ENCODE measurements around the gene DUXA.
"Not testable (repeated sequence)": the region's sequence is repeated elsewhere in the genome, so short reads cannot be mapped to it uniquely, and the experiment has no call there.

Gene DUXA

GRCh38 chr19:57167385-57167784, at the start of gene DUXA:
Gene DUXA (minus strand): TSS chr19:57167485. CDS start chr19:57167443, 42 bp downstream.
- no peak for DNase-seq

- DNase-seq, result no peak
Measured at GRCh38 chr19:57212109-57212508, 44.8 kb upstream of the DUXA start.

- no peak for DNase-seq
Measured at GRCh38 chr19:57210381-57210780, 43.1 kb upstream of the DUXA start.

- no peak for DNase-seq
Measured at GRCh38 chr19:57202160-57202559, 34.9 kb upstream of the DUXA start.

- not testable (repeated sequence) for DNase-seq
Measured at GRCh38 chr19:57197874-57198273, 30.6 kb upstream of the DUXA start.

DNA sequence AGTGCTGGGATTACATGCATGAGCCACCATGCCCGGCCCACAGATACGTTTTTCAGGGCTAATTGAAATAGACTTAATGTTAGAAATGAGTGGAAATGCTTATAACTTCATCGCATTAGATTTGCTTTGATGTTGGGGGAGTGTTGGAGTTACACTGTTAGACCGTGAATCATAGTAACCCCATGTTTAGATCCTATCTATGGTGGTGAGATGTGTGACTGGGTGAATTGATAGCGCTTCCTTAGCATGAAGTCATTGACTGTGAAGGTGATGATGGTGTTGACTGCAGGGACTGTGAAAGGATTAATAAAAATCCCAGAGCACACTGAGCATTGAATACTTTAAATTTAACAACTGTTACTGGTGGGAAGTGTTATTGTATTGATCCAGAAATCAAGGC, 25.7 kb upstream of the DUXA start:
- DNase-seq, result no peak

DNA sequence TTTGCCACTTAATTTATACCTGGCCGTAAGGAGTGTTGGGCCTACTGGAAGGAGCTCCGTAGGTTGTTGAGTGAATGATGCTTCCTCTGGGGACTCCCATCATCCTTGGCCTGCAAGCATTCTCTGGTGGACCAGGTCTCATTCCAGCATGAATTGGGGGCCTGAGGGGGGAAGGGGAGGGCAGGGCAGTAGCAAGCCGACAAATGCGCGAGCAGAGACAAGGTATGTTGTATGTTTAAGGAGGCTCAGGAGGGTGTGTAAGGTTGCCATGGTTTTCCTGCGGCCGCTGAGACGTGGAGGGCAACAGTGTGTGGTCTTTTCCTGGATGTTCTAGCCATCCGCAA, 24.8 kb upstream of the DUXA start:
- DNase-seq, result no peak

- DNase-seq, result peak; percentile 87
Measured at GRCh38 chr19:57191141-57192076, 24.1 kb upstream of the DUXA start, which contains the start of gene ZNF264. Gene ZNF264 (plus strand): TSS chr19:57191500. CDS start chr19:57191914, 414 bp downstream.

- DNase-seq, result no peak
Measured at GRCh38 chr19:57190301-57190700, 23.0 kb upstream of the DUXA start.

DNA sequence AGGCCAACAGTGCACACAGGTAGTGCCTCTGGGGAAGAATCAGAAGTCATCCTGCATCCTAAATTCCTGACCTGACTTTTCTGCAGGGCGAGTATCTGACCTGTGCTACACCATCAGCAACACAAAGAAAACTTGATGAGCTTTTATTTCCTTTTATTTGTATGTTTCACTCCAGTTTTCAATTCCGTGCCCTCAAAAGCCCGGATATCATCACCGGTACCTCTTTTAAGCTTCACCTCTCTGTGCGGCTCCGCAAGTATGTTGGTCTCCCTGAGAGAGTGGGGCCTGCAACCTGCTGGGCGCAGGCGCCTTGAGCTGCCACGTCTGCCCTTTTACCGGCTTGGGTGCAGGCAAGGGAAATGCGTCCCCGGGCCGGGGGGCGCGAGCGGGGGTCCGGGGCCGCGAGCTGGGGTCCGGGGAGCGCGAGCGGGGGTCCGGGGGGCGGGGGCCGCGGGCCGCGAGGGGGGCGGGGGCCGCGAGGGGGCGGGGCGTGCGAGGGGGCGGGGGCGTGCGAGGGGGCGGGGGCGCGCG, 4.3 kb upstream of the DUXA start:
- no peak for DNase-seq

GRCh38 chr19:57165846-57166245, 1.4 kb downstream of the DUXA start:
- DNase-seq, result no peak

DNA sequence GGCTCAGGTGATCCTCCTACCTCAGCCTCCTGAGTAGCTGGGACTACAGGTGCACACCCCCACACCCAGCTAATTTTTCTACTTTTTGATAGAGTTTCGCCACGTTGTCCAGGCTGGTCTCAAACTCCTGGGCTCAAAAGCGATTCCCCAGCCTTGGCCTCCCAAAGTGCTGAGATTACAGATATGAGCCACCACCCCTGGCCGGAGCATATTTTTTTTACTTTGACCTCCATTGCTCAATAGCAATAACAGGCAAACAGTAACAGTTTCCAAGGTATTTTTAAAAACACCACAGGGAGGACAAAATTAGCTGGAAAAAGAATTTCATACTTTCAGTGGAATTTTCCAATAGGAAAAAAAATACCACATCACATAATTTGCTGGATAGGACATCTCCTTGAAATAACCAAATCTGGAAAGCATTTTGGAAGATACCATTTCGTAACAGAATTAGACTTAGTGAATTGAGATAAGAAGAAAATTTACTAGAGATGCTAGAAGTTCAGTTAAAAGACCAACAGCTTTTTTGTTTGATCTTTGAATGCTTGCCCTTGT, 5.2 kb downstream of the DUXA start:
- DNase-seq, result no peak

- DNase-seq, result no peak
Measured at GRCh38 chr19:57152921-57153320, 14.4 kb downstream of the DUXA start.

- no peak for DNase-seq
Measured at GRCh38 chr19:57141699-57142098, 25.6 kb downstream of the DUXA start.

DNA sequence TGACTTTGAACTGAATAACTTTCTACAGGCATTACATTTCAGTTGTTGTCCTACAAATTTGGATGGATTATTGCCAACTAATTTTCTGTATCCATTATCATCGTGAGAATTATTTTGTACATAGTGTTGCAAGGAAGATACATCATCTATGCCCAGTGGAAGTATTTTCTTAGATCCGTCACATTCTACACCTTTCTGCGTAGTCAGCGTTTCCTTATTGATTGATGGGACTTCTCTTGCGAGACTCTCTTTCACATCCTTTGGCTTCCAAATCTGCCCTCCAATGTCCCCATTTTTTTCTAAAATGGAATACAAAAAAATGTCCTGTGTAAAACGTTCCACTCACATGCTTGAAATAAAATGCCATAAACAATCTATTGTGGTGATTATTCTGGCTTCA, 31.5 kb downstream of the DUXA start:
- no peak for DNase-seq

DNA sequence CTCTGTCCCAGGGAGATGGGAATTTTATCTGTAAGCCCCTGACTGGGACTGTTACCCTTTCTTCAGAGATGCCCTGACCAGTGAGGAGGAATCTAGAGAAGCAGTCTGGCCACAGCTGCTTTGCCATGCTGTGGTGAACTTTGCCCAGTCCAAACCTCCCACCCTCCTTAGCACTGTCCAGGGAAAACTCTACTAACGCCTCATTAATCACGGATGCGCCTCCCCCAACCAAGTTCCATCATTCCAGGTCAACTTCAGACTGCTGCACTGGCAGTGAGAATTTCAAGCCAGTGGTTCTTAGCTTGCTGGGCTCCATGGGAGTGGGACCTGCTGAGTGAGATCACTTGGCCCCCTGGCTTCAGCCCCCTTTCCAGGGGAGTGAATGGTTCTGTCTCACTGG, 39.9 kb downstream of the DUXA start:
- not testable (repeated sequence) for DNase-seq

- DNase-seq, result no peak
Measured at GRCh38 chr19:57123882-57124281, 43.4 kb downstream of the DUXA start.

- DNase-seq, result no peak
Measured at GRCh38 chr19:57118848-57119247, 48.4 kb downstream of the DUXA start.

GRCh38 chr19:57113501-57113900, 53.8 kb downstream of the DUXA start:
- not testable (repeated sequence) for DNase-seq

- DNase-seq, result no peak
Measured at GRCh38 chr19:57111329-57111644, 56.0 kb downstream of the DUXA start.

GRCh38 chr19:57110592-57111328, 56.5 kb downstream of the DUXA start:
- DNase-seq, result no peak

DNA sequence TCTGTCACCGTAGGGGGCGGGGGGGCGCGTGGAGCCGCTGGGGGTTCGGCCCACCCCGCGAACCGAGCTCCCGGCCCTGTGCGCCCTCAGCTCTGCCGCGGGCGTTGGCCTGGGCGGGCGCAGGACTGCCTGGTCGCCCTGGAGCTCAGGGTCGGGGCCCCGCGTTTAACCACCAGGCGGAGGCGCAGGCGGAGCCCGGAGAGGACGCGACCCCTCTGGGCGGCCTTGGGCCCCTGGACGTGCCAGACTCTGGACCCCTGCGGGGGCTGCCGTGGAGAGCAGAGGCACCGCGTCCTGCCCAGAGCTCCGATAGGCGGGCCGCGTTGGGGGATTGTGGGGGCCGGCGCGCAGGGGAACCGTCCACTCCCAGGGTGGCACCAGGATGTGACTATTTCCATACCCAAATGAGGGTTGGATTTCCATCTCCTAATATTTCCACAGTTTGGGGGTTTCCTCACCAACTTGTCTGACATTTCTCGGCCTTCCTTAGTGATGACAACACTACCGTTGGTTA, 60.5 kb downstream of the DUXA start:
- no peak for DNase-seq

- no peak for DNase-seq
Measured at GRCh38 chr19:57105976-57106721, 61.1 kb downstream of the DUXA start.
